MM.1S (cell line): ENCODE data around the gene SORCS2.

Experiments
- DNase-seq: peaks from one replicate; pipeline ENCODE4 v3.0.0-alpha.2; 2015
- H2AFZ ChIP-seq: fragments of 300-600 bp; sonication (generic); 2 replicates; pipeline ENCODE4 v1.6.0; 2016; ENCODE audit warnings: antibody characterized with exemption, low read length
- H3F3A ChIP-seq: fragments of 300-600 bp; sonication (generic); 2 replicates; pipeline ENCODE4 v1.6.1; 2016; ENCODE audit warnings: mild to moderate bottlenecking, antibody characterized with exemption, low read length, moderate library complexity, mixed read lengths; ENCODE audit not compliant: insufficient read depth
- H3K27ac ChIP-seq: fragments of 300-600 bp; sonication (generic); 2 replicates; pipeline ENCODE4 v1.5.1; 2016; ENCODE audit warnings: mild to moderate bottlenecking, low read length
- H3K27me3 ChIP-seq: fragments of 300-600 bp; sonication (generic); replicated peaks from 2 replicates; pipeline ENCODE4 v1.6.0; 2016; ENCODE audit warnings: low read length; ENCODE audit not compliant: insufficient read depth
- H3K36me3 ChIP-seq: fragments of 300-600 bp; sonication (generic); replicated peaks from 2 replicates; pipeline ENCODE4 v1.6.1; 2016; ENCODE audit warnings: mild to moderate bottlenecking, low read length, mixed read lengths; ENCODE audit not compliant: insufficient read depth
- H3K4me1 ChIP-seq: fragments of 300-600 bp; sonication (generic); 2 replicates; pipeline ENCODE4 v1.6.1; 2016; ENCODE audit warnings: low read length, mixed read lengths
- H3K4me2 ChIP-seq: fragments of 300-600 bp; sonication (generic); 2 replicates; pipeline ENCODE4 v1.6.0; 2016; ENCODE audit warnings: low read depth, low read length
- H3K4me3 ChIP-seq: fragments of 300-600 bp; sonication (generic); 2 replicates; pipeline ENCODE4 v1.5.1; 2016; ENCODE audit warnings: low read length, mixed read lengths
- H3K79me2 ChIP-seq: fragments of 300-600 bp; sonication (generic); 2 replicates; pipeline ENCODE4 v1.6.1; 2016; ENCODE audit warnings: mixed run types, low read length, mixed read lengths
- H3K9ac ChIP-seq: fragments of 300-600 bp; sonication (generic); 2 replicates; pipeline ENCODE4 v1.6.1; 2016; ENCODE audit warnings: low read length, mixed read lengths
- H3K9me2 ChIP-seq: fragments of 300-600 bp; sonication (generic); replicated peaks from 2 replicates; pipeline ENCODE4 v1.6.1; 2016; ENCODE audit warnings: mild to moderate bottlenecking, low read length, mixed read lengths; ENCODE audit not compliant: insufficient read depth
- H3K9me3 ChIP-seq: fragments of 300-600 bp; sonication (generic); replicated peaks from 2 replicates; pipeline ENCODE4 v1.6.1; 2016; ENCODE audit warnings: mild to moderate bottlenecking, low read length, mixed read lengths; ENCODE audit not compliant: insufficient read depth
- H4K20me1 ChIP-seq: fragments of 300-600 bp; sonication (generic); 2 replicates; pipeline ENCODE4 v1.6.1; 2016; ENCODE audit warnings: mild to moderate bottlenecking, low read length, moderate library complexity, mixed read lengths; ENCODE audit not compliant: insufficient read depth
- EZH2 ChIP-seq: fragments of 300-600 bp; sonication (generic); optimal IDR thresholded peaks from 2 replicates; pipeline ENCODE3; 2017; ENCODE audit warnings: low read depth, mild to moderate bottlenecking, antibody characterized with exemption, low read length, mixed read lengths
- EZH2phosphoT487 ChIP-seq: fragments of 300-600 bp; sonication (generic); IDR thresholded peaks from 2 replicates; pipeline ENCODE4 v1.6.1; 2018; ENCODE audit warnings: antibody characterized with exemption, low read length
- TF ChIP-seq, protein P1 (sequence below): fragments of 300-600 bp; sonication (generic); IDR thresholded peaks from 2 replicates; pipeline ENCODE4 v1.5.1; 2016; ENCODE audit warnings: antibody characterized with exemption, low read length, mixed read lengths

Gene SORCS2

DNA sequence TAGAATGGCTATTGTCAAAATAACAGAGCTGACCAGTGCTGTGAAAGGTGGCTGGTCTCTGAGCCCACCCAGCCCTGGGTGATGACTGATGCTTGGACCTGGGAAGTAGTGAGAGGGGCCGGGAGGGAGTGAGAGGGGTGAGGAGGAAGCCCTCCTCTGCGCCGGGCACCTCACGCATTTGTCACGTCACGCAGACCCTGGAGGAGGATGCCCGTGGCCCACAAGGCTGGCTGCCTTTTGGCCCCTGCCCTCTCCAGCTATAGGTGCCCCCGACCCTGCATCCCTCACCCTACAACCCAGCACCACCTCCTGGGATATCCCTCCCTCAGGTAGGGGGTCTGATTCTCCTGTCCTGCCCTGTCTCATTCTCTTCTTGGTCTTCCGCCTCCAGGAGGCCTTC lies 539.9 kb downstream of the SORCS2 start:
- Histone ChIP-seq H3K27ac (no peak overlapping the region), H3K79me2 (no peaks in the 10 kb centered on the region)

GRCh38 chr4:7733201-7733600 lies 540.9 kb downstream of the SORCS2 start:
- Histone ChIP-seq H2AFZ (no peak overlapping the region), H4K20me1 (no peaks in the 10 kb centered on the region), H3K36me3 (no peaks in the 10 kb centered on the region), H3K9ac (no peak overlapping the region), H3K4me2 (no peak overlapping the region), H3K27ac (no peak overlapping the region), H3K27me3 (peaks cover 98% of the 10 kb centered on the region), H3F3A (no peaks in the 10 kb centered on the region), H3K4me3 (no peak overlapping the region), H3K79me2 (no peaks in the 10 kb centered on the region), H3K9me3 (no peaks in the 10 kb centered on the region), H3K9me2 (no peaks in the 10 kb centered on the region), H3K4me1 (no peaks in the 10 kb centered on the region)
- DNase-seq: no peak
- TF ChIP-seq EZH2phosphoT487 (no peak), EZH2 (no peak)
- TF ChIP-seq, protein P1, sequence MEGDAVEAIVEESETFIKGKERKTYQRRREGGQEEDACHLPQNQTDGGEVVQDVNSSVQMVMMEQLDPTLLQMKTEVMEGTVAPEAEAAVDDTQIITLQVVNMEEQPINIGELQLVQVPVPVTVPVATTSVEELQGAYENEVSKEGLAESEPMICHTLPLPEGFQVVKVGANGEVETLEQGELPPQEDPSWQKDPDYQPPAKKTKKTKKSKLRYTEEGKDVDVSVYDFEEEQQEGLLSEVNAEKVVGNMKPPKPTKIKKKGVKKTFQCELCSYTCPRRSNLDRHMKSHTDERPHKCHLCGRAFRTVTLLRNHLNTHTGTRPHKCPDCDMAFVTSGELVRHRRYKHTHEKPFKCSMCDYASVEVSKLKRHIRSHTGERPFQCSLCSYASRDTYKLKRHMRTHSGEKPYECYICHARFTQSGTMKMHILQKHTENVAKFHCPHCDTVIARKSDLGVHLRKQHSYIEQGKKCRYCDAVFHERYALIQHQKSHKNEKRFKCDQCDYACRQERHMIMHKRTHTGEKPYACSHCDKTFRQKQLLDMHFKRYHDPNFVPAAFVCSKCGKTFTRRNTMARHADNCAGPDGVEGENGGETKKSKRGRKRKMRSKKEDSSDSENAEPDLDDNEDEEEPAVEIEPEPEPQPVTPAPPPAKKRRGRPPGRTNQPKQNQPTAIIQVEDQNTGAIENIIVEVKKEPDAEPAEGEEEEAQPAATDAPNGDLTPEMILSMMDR: no peak

More for the DNA sequence above, 539.9 kb downstream of the SORCS2 start:
- no peaks in the 10 kb centered on the region for H3K36me3 ChIP-seq
- no peaks in the 10 kb centered on the region for H4K20me1 ChIP-seq
- TF ChIP-seq, protein P1: no peak
- no peak for TF ChIP-seq EZH2
- TF ChIP-seq EZH2phosphoT487: no peak
- H3K9me3 ChIP-seq: no peaks in the 10 kb centered on the region
- H2AFZ ChIP-seq: no peak overlapping the region
- H3K4me2 ChIP-seq: no peak overlapping the region
- H3K4me3 ChIP-seq: no peak overlapping the region
- H3F3A ChIP-seq: no peaks in the 10 kb centered on the region
- H3K9ac ChIP-seq: no peak overlapping the region
- DNase-seq: no peak
- H3K4me1 ChIP-seq: no peaks in the 10 kb centered on the region
- H3K9me2 ChIP-seq: no peaks in the 10 kb centered on the region
- H3K27me3 ChIP-seq: peaks cover 96% of the 10 kb centered on the region

GRCh38 chr4:7733801-7734650 lies 541.7 kb downstream of the SORCS2 start:
- DNase-seq: no peak
- TF ChIP-seq EZH2phosphoT487 (no peak), EZH2 (no peak)
- TF ChIP-seq, protein P1: no peak
- Histone ChIP-seq H3F3A (no peaks in the 10 kb centered on the region), H3K9me2 (no peaks in the 10 kb centered on the region), H3K27ac (no peak overlapping the region), H4K20me1 (no peaks in the 10 kb centered on the region), H3K4me3 (no peak overlapping the region), H3K27me3 (peaks cover 98% of the 10 kb centered on the region), H3K4me1 (no peaks in the 10 kb centered on the region), H3K4me2 (no peak overlapping the region), H3K36me3 (no peaks in the 10 kb centered on the region), H3K79me2 (no peaks in the 10 kb centered on the region), H3K9me3 (no peaks in the 10 kb centered on the region), H3K9ac (no peak overlapping the region), H2AFZ (no peak overlapping the region)
